HG02588 (cell line): ENCODE measurements around the gene C11orf52.
A peak's percentile ranks its signal among the peaks of the same experiment; 100 is the strongest.
"Not testable (repeated sequence)": the region's sequence is repeated elsewhere in the genome, so short reads cannot be mapped to it uniquely, and the experiment has no call there.

ENCODE experiments used
- ATAC-seq: cut with Tn5 transposase; IDR thresholded peaks from one replicate; pipeline ENCODE4 v1.9.1; 2021; ENCODE audit warnings: mild to moderate bottlenecking, moderate library complexity; ENCODE audit not compliant: unreplicated experiment

Gene C11orf52

GRCh38 chr11:111918390-111919256, at the start of gene C11orf52:
Gene C11orf52, plus strand, starts transcription at chr11:111918913. Its CDS starts 60 bp downstream, at chr11:111918973.
- ATAC-seq, result no peak

DNA sequence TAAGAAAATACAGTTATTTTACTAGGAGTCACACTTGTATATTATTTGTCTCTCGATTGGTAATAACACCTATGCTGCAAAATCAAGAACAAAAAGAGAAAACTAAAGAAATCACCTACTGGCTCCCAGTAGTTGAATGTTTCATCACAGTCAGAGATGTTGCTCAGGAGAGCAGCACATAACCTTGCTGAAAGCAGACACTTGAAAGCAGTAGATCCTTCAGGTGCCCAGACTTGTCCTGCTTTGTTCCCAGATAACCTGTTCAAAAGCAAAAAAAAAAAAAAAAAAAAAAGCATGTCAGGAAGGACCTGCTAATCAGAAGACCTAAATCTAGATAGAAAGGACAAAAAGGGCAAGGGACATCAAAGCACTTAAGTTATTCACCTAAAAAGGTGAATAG, 48.6 kb upstream of the C11orf52 start:
- ATAC-seq, result no peak

DNA sequence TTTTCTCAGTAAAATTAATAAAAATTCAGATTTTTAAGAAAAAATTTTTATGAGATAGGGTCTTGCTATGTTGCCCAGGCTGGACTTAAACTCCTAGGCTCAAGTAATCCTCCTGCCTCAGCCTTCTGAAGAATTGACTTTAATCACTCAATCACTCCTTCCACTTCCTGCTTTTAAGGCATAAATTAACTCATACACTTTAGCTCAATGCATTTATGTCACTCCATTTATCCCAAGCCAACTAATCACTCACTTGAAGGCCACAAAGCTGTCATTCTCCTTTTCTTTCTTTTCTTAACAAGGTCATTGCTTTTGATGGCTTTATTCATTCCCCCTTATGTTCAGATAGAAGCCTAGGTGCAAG, 48.2 kb upstream of the C11orf52 start:
- ATAC-seq, result peak; percentile 7

- ATAC-seq, result peak; percentile 90
Observed at GRCh38 chr11:111870886-111871692, 47.6 kb upstream of the C11orf52 start, which contains the start of gene ALG9. Gene ALG9, minus strand, starts transcription at chr11:111871581. Its CDS starts 99 bp downstream, at chr11:111871482.

DNA sequence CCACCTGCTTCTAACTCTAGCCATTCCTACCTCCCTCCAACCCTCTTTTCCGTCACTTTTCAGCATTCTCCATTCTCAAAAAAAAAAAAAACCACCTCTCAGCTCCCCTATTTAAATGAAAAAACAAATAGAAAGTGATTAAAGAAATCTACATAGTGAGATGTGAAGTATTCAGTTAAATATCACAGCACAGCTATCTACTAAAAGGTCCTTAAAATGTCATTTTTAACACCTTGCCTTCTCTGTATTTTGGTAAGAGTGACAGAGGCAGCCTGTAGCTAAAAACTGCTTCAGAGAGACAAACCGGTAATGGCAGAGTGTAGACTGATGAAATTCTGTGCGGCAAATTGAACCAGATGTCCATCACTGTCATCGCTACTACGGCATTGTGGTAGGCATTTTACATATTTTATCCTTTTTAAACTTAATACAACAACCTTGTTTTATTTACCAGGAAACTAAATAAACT, 47.0 kb upstream of the C11orf52 start:
- ATAC-seq, result no peak

- no peak for ATAC-seq
Observed at GRCh38 chr11:111878385-111878848, 40.3 kb upstream of the C11orf52 start.

DNA sequence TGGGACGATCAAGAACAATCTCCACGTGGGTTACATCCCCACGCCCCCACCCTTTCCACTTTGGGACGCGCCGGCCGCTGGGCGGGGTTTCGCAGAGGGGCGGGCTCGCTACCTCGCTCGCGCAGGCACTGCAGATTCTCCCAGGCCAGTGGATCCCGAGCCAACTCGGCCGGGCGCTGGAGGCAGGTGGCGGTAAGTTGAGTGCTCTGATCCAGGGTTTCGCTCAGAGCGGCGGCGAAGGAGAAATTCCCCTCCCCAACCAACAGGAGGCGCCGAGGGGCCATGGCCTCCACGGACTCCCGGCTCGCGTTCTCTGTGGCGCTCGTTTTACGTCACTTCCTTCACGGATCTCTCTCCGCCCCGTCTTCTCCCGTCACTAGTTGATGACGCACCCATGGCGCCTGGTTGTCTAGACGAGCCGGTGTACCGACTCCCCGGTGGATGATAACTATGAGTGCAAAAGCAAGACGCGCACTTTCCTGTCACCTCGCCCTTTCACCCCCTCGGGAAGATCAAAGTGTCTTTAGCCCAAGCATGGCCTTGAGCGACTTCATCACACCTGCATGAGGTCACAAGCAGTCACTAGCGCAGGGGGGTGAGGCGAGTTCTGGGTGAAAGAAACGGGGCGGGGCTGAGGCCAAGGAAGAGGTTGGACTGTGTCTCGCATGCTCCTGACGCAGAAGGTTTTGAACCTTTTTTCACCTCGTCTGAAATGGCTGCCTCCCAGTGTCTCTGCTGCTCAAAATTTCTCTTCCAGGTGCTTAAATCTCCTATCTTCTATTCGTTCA, 39.7 kb upstream of the C11orf52 start, which contains the start of the genes CFAP68 and FDXACB1:
Gene CFAP68, plus strand, starts transcription at position 693 of the 788 bp plus-strand sequence. Its CDS starts 20 bp downstream, at position 713.
Gene FDXACB1, minus strand, starts transcription at position 317 of the 788 bp plus-strand sequence. Its CDS starts 33 bp downstream, at position 284.
- ATAC-seq, result peak; percentile 92

GRCh38 chr11:111879637-111879960, 39.1 kb upstream of the C11orf52 start:
- ATAC-seq, result peak; percentile 5

DNA sequence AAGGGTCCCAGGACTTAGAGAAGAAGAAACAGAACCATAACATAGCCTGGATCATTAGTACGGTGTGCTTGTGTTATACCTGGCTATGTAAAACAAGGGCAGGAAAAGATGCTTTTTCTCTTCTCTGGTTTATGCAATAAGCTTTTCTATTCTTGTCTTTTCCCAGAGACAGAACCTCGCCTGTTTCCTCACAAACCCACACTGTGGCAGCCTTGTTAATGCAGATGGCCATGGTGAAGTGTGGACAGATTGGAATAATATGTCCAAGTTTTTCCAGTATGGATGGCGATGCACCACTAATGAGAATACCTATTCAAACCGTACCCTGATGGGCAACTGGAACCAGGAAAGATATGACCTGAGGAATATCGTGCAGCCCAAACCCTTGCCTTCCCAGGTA, 36.5 kb upstream of the C11orf52 start:
- no peak for ATAC-seq

GRCh38 chr11:111885053-111885452, 33.7 kb upstream of the C11orf52 start:
- not testable (repeated sequence) for ATAC-seq

GRCh38 chr11:111886032-111886431, 32.7 kb upstream of the C11orf52 start:
- ATAC-seq, result no peak

GRCh38 chr11:111886844-111887243, 31.9 kb upstream of the C11orf52 start:
- no peak for ATAC-seq

- no peak for ATAC-seq
Observed at GRCh38 chr11:111905411-111905810, 13.3 kb upstream of the C11orf52 start.

GRCh38 chr11:111906680-111907079, 12.0 kb upstream of the C11orf52 start:
- no peak for ATAC-seq

DNA sequence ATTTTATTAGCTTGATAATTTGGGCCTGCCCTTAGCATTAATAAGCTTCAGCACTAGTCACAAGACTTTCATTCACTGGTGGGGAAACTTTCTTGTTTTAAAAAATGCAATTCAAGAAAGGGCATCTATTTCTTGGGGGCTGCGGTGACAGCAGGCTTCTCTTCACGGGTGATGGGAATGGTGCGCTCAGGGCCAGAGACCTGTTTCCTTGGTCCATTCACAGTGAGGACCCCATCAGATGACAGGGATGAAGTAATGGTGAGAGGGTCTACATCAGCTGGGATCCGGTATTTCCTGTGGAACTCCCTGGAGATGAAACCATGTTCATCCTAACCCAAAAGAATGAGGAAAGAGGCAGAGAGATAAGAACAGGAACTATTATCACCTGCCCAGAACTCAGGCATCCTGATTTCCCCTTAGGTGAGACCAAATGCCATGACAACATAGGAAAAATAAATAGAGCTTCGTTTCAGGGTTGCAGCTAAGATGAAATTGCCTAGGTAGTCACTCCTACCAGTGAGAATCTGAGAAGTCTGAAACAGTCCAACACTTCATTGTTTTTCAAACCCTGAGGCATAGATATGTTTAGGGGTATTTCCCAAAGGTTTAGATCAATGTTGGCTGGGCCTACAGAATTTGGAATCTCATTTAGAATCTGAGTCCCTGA, 9.9 kb upstream of the C11orf52 start:
- ATAC-seq, result no peak

DNA sequence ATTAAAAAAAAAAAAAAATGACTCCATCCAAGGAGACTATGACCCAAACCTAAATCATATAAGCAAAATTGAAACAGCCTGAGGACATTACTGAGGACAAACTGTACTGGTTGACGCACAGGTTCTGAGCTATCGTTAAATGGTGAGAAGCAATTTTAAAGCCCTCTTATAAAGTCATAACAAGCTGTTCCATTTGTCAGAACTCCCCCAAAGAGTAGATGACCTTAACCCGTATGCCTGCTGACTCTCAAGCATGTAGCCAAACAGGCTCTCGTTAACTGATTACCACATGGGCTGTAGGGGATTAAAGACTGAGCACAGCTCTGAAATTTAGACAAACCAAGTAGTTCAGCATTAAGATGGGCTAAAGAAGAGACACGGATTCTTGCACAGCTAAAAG, 9.3 kb upstream of the C11orf52 start:
- no peak for ATAC-seq

DNA sequence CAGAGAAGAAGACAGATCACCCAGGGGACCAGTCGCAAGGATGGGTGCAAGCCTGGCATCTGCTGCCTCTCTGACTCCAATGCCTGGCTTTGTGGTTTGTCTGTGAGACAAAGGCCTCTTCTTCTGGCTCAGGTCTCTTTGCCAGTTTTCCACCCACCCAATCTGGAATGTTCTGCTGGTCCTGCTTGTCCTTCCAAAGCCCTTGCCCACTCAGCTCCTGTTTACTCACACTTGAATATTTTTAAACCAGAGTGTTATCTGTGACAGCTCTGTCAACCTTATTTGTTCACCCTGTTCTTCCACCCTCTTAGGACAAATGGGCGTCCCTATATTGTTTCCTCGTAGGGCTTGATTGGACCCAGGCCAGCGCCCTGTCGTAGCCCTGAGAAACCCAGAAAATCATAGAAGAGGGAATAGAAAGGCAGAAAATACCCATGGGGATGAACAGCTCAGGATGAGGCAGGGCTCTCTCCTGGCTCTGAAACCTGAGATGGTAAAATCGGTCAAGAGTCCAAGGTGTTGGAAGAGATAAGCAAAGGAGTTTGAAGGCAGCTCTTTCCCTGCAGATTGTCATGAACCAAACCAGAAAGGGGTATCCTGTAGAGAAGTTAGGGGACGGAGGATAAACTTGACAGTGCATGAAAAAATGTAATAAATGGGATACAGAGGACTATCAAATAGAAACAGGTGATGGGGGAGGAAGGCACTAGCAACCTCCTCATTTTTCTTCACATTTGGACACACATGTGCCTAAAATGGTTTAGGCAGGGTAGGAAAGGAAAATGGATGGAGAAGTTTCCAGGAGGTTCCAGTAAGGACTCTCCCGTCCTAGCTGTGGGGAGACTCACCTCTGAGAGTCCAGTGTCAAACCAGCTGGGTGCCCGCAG, 7.8 kb upstream of the C11orf52 start:
- ATAC-seq, result no peak

GRCh38 chr11:111911563-111912401, 6.9 kb upstream of the C11orf52 start, which contains the start of gene CRYAB:
Gene CRYAB, minus strand, starts transcription at chr11:111911770. Its CDS starts 46 bp downstream, at chr11:111911724.
- no peak for ATAC-seq
